Lower lobe of right lung (tissue), 2 donors: ENCODE measurements around the gene PRKCQ. TPM values are rescaled to one million over a fixed set of nuclear protein-coding genes. Genes with fewer than 3 reads are reported as not detected.

ENCODE experiments used
- ATAC-seq, 2 donors: fragments of 200-7000 bp; cut with Tn5 transposase; one replicate each; pipeline ENCODE4 v1.9.1; 2020 to 2022; ENCODE audit warnings: mild to moderate bottlenecking in 2 of 2, moderate library complexity in 2 of 2
- DNase-seq: peaks from one replicate; pipeline ENCODE4 v3.0.0-alpha.2; 2020
- H3K27ac ChIP-seq: fragments of 200-600 bp; one replicate; pipeline ENCODE4 v1.8.0; 2022
- H3K27me3 ChIP-seq: fragments of 200-600 bp; one replicate; pipeline ENCODE4 v1.8.0; 2022; ENCODE audit warnings: low read depth
- H3K36me3 ChIP-seq: fragments of 200-600 bp; one replicate; pipeline ENCODE4 v1.8.0; 2022; ENCODE audit warnings: mild to moderate bottlenecking
- H3K4me1 ChIP-seq: fragments of 200-600 bp; one replicate; pipeline ENCODE4 v1.8.0; 2022
- H3K4me3 ChIP-seq: fragments of 200-600 bp; one replicate; pipeline ENCODE4 v1.8.0; 2022; ENCODE audit warnings: mild to moderate bottlenecking
- H3K9me3 ChIP-seq: fragments of 200-600 bp; one replicate; pipeline ENCODE4 v1.8.0; 2022
- CTCF ChIP-seq: fragments of 200-600 bp; IDR thresholded peaks from one replicate; pipeline ENCODE4 v1.8.0; 2022; ENCODE audit warnings: antibody characterized with exemption, mild to moderate bottlenecking
- intact Hi-C: fragments of 100-400 bp; cut with DNase I; formaldehyde crosslinking; loops from one replicate; pipeline ENCODE4 v1.11.0; 2022
- total RNA-seq: library from RNA; stranded (reverse); fragmentation: NEBNext Ultra II Directional; extraction: Animal tissue kit (Norgen Biotek cat#: 25700); gene quantifications from one replicate; pipeline ENCODE4 v1.2.1, GENCODE V29; 2021
- donor health status: DM: no; HTN: yes; CAD: no; lungs with severe emphysema.

The PRKCQ gene
- total RNA-seq, 1 donor from 2014 or later, result 8.1 TPM

- Histone ChIP-seq H3K36me3 (no peaks in the 10 kb centered on the region), H3K9me3 (no peaks in the 10 kb centered on the region), H3K4me3 (peak overlapping the region; percentile 27), H3K27ac (peak overlapping the region; percentile 62), H3K4me1 (peaks cover 14% of the 10 kb centered on the region), H3K27me3 (no peaks in the 10 kb centered on the region)
- ATAC-seq, result peak; percentile 46 to 59
- intact Hi-C loops, result no loop called here
- no peak for TF ChIP-seq CTCF
- no peak for DNase-seq
Observed at GRCh38 chr10:6543431-6544005, 36.6 kb downstream of the PRKCQ start.

GRCh38 chr10:6542999-6543430, 37.1 kb downstream of the PRKCQ start:
- Histone ChIP-seq H3K27me3 (no peaks in the 10 kb centered on the region), H3K27ac (peak overlapping the region; percentile 62), H3K9me3 (no peaks in the 10 kb centered on the region), H3K4me3 (peak overlapping the region; percentile 27), H3K36me3 (no peaks in the 10 kb centered on the region), H3K4me1 (peaks cover 14% of the 10 kb centered on the region)
- DNase-seq (no peak), ATAC-seq (peak; percentile 58 to 61)
- intact Hi-C loops, result no loop called here
- TF ChIP-seq CTCF, result no peak

- Histone ChIP-seq H3K36me3 (no peaks in the 10 kb centered on the region), H3K4me3 (no peak overlapping the region), H3K9me3 (no peaks in the 10 kb centered on the region), H3K27me3 (no peaks in the 10 kb centered on the region), H3K27ac (no peak overlapping the region), H3K4me1 (peaks cover 14% of the 10 kb centered on the region)
- intact Hi-C loops, result no loop called here
- DNase-seq (no peak), ATAC-seq (no peak)
- no peak for TF ChIP-seq CTCF
Observed at GRCh38 chr10:6539833-6540232, 40.2 kb downstream of the PRKCQ start.

GRCh38 chr10:6537770-6538169, 42.3 kb downstream of the PRKCQ start:
- ATAC-seq, result peak; percentile 59 to 62
- peak; percentile 61 for DNase-seq
- intact Hi-C loops, result no loop called here
- H3K4me1 ChIP-seq, result peaks cover 3% of the 10 kb centered on the region
- H3K4me3 ChIP-seq, result no peak overlapping the region
- H3K27me3 ChIP-seq, result no peaks in the 10 kb centered on the region
- no peaks in the 10 kb centered on the region for H3K9me3 ChIP-seq
- peak; percentile 10 for TF ChIP-seq CTCF
- H3K36me3 ChIP-seq, result no peaks in the 10 kb centered on the region
- H3K27ac ChIP-seq, result no peak overlapping the region

GRCh38 chr10:6536102-6536501, 44.0 kb downstream of the PRKCQ start:
- Histone ChIP-seq H3K27ac (no peak overlapping the region), H3K27me3 (no peaks in the 10 kb centered on the region), H3K9me3 (no peaks in the 10 kb centered on the region), H3K4me3 (no peak overlapping the region), H3K36me3 (no peaks in the 10 kb centered on the region), H3K4me1 (no peaks in the 10 kb centered on the region)
- no peak for DNase-seq
- no peak for ATAC-seq
- intact Hi-C loops, result no loop called here
- no peak for TF ChIP-seq CTCF
